ENCODE measurements around the gene P4HA1.
"Not testable (repeated sequence)": the region's sequence is repeated elsewhere in the genome, so short reads cannot be mapped to it uniquely, and the experiment has no call there.

DNA sequence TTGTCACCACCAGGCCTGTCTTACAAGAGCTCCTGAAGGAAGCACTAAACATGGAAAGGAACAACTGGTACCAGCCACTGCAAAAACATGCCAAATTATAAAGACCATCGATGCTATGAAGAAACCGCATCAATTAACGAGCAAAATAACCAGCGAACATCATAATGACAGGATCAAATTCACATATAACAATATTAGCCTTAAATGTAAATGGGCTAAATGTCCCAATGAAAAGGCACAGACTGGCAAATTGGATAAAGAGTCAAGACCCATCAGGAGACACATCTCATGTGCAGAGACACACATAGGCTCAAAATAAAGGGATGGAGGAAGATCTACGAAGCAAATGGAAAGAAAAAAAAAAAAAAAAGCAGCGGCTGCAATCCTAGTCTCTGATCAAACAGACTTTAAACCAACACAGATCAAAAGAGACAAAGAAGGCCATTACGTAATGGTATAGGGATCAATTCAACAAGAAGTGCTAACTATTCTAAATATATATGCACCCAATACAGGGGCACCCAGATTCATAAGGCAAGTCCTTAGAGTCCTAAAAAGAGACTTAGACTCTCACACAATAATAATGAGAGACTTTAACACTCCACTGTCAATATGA is 73.1 kb downstream of the P4HA1 start:
- not testable (repeated sequence) for TF ChIP-seq POLR2A (IDR thresholded peaks at IDR 0.05; ENCODE audit: low read depth, low read length); POLR2AphosphoS5 (IDR thresholded peaks at IDR 0.05; ENCODE audit: low read depth, low read length); TAF1 (IDR thresholded peaks at IDR 0.05; ENCODE audit: borderline replicate concordance, low read depth, low read length)
